WTC11 (cell line): ENCODE measurements around the gene OR52N4. TPM values are rescaled to one million over a fixed set of nuclear protein-coding genes. Genes with fewer than 3 reads are reported as not detected.

ENCODE experiments used
- ATAC-seq: fragments of 200-7000 bp; cut with Tn5 transposase; 2 replicates; pipeline ENCODE4 v1.10.0; 2021; ENCODE audit warnings: mild to moderate bottlenecking, moderate library complexity
- CTCF ChIA-PET: fragments of 300-600 bp; sonication (Branson Sonifier 250); formaldehyde crosslinking; loops from one replicate; lab custom pipeline; 2021; ENCODE audit warnings: antibody characterized with exemption; lab: Charles Lee
- POLR2A ChIA-PET: fragments of 350-600 bp; sonication (Branson Sonifier 250); formaldehyde crosslinking; loops from one replicate; lab custom pipeline; 2021; ENCODE audit warnings: antibody characterized with exemption; lab: Charles Lee
- DNase-seq: peaks from one replicate; pipeline ENCODE4 v3.0.0; 2021; ENCODE audit warnings: low spot score
- H3K27ac Mint-ChIP-seq: 2 replicates; pipeline ENCODE4 v1.8.0; 2021; ENCODE audit warnings: mixed read lengths
- H3K27me3 Mint-ChIP-seq: 2 replicates; pipeline ENCODE4 v1.8.0; 2021; ENCODE audit warnings: low read depth, mild to moderate bottlenecking, moderate library complexity, mixed read lengths
- H3K36me3 Mint-ChIP-seq: 2 replicates; pipeline ENCODE4 v1.8.0; 2021; ENCODE audit warnings: mixed read lengths
- H3K4me1 Mint-ChIP-seq: 2 replicates; pipeline ENCODE4 v1.8.0; 2022; ENCODE audit warnings: mixed read lengths
- H3K4me3 Mint-ChIP-seq: 2 replicates; pipeline ENCODE4 v1.8.0; 2021; ENCODE audit warnings: mild to moderate bottlenecking, moderate library complexity, mixed read lengths
- H3K9me3 Mint-ChIP-seq: 2 replicates; pipeline ENCODE4 v1.8.0; 2021; ENCODE audit warnings: mixed read lengths
- ESRRA ChIP-seq: sonication (generic); formaldehyde crosslinking; IDR thresholded peaks from 2 replicates; pipeline ENCODE4 v1.8.1; 2022; ENCODE audit warnings: mild to moderate bottlenecking, missing genetic modification reagents, borderline replicate concordance
- MXD4 ChIP-seq: fragments of 250-450 bp; sonication (Bioruptor Pico); IDR thresholded peaks from 2 replicates; pipeline ENCODE4 v1.8.0; 2021; ENCODE audit warnings: mild to moderate bottlenecking, moderate library complexity, borderline replicate concordance
- total RNA-seq: library from RNA; stranded (reverse); gene quantifications from 3 replicates; pipeline ENCODE4 v1.2.3, GENCODE V29; 2021
- TF ChIP-seq, protein P1 (sequence below): sonication (generic); formaldehyde crosslinking; IDR thresholded peaks from 2 replicates; pipeline ENCODE4 v1.8.0; 2022; ENCODE audit warnings: mild to moderate bottlenecking, missing genetic modification reagents
- TF ChIP-seq, protein P2 (sequence below): sonication (generic); formaldehyde crosslinking; IDR thresholded peaks from 2 replicates; pipeline ENCODE4 v1.8.1; 2023; ENCODE audit warnings: mild to moderate bottlenecking, missing genetic modification reagents, moderate library complexity

The OR52N4 gene
- total RNA-seq, 1 experiment from 2014 or later, result 0.52 TPM

DNA sequence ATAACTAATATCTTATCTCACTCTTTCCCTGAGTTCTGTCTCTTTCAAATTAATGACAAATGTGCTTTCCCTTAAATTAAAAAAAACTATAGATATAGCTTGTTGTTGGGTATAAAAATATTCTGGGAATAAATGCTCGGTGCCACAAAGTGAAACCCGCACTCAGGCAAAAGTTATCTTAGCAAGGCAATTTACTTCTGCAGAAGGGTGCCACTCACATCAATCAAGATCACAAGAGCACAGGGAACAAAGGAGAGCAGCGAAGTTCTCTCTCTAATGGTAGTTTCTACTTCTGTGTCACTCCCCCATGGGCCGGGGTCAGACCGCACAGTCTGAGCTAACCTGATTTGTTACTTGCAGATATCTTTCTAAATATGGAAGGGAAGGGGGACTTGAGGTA, 49.9 kb downstream of the OR52N4 start:
- Mint-ChIP-seq H3K27me3 (no peaks in the 10 kb centered on the region; the same call in 1 of the 2 replicates), H3K27ac (no peak overlapping the region), H3K36me3 (peaks cover 13% of the 10 kb centered on the region; the same call in 1 of the 2 replicates), H3K9me3 (peaks cover 19% of the 10 kb centered on the region), H3K4me3 (no peak overlapping the region), H3K4me1 (peaks cover 14% of the 10 kb centered on the region)
- POLR2A ChIA-PET, result no interaction called here
- no peak for DNase-seq
- TF ChIP-seq, protein P1, sequence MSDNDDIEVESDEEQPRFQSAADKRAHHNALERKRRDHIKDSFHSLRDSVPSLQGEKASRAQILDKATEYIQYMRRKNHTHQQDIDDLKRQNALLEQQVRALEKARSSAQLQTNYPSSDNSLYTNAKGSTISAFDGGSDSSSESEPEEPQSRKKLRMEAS, result no peak
- TF ChIP-seq ESRRA (CRISPR knock-in tag) (no peak), MXD4 (CRISPR knock-in tag) (no peak)
- TF ChIP-seq, protein P2, sequence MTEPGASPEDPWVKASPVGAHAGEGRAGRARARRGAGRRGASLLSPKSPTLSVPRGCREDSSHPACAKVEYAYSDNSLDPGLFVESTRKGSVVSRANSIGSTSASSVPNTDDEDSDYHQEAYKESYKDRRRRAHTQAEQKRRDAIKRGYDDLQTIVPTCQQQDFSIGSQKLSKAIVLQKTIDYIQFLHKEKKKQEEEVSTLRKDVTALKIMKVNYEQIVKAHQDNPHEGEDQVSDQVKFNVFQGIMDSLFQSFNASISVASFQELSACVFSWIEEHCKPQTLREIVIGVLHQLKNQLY (CRISPR knock-in tag), result no peak
- CTCF ChIA-PET, result no interaction called here
- ATAC-seq, result no peak

Other genes with a start within 250 kb of the OR52N4 start
- not detected in 3 replicates for gene UBQLN3, start 244.3 kb upstream of the OR52N4 start, total RNA-seq
- gene UBQLNL, start 237.5 kb upstream of the OR52N4 start, total RNA-seq, result 0.14 to 0.24 TPM in 2 of 3 replicates, not detected in the other
- not detected in 3 replicates for gene OR52H1, start 205.7 kb upstream of the OR52N4 start, total RNA-seq
- gene OR52B6, start 173.4 kb upstream of the OR52N4 start, total RNA-seq, result not detected in 3 replicates
- 25.4 to 30.2 TPM (median 30.0 TPM) in 3 replicates for gene TRIM6, start 157.6 kb upstream of the OR52N4 start, total RNA-seq
- 0.66 to 1.6 TPM (median 0.71 TPM) in 3 replicates for gene TRIM34, start 129.2 kb upstream of the OR52N4 start, total RNA-seq
- 31.8 to 35.3 TPM (median 32.8 TPM) in 3 replicates for gene TRIM5, start 69.2 kb upstream of the OR52N4 start, total RNA-seq
- 69.1 to 78.9 TPM (median 75.9 TPM) in 3 replicates for gene TRIM22, start 64.5 kb upstream of the OR52N4 start, total RNA-seq
- gene OR56B1, start 17.8 kb upstream of the OR52N4 start, total RNA-seq, result 0.09 to 0.17 TPM (median 0.11 TPM) in 3 replicates
- 0.07 TPM in 1 of 3 replicates, not detected in the others for gene OR52N5, start 29.1 kb downstream of the OR52N4 start, total RNA-seq
- gene OR52N1, start 37.0 kb downstream of the OR52N4 start, total RNA-seq, result 0.07 TPM in 1 of 3 replicates, not detected in the others
- gene OR52N2, start 54.7 kb downstream of the OR52N4 start, total RNA-seq, result 0.25 to 0.34 TPM in 2 of 3 replicates, not detected in the other
- not detected in 3 replicates for gene OR52E6, start 87.7 kb downstream of the OR52N4 start, total RNA-seq
- not detected in 3 replicates for gene OR52E8, start 103.4 kb downstream of the OR52N4 start, total RNA-seq
- gene OR52E4, start 126.4 kb downstream of the OR52N4 start, total RNA-seq, result not detected in 3 replicates
- not detected in 3 replicates for gene OR52E5, start 139.0 kb downstream of the OR52N4 start, total RNA-seq
- not detected in 3 replicates for gene OR56A3, start 188.0 kb downstream of the OR52N4 start, total RNA-seq
- gene OR56A5, start 214.3 kb downstream of the OR52N4 start, total RNA-seq, result 0.27 TPM in 1 of 3 replicates, not detected in the others
- 0.15 to 0.44 TPM in 2 of 3 replicates, not detected in the other for gene OR52L1, start 232.7 kb downstream of the OR52N4 start, total RNA-seq